Endothelial cell of umbilical vein (primary cell): Measurements from ENCODE around the gene CNN2. TPM values are rescaled to one million over a fixed set of nuclear protein-coding genes. Genes with fewer than 3 reads are reported as not detected.

Source experiments
- BruUV-seq: library from RNA; stranded (reverse); fragments of 400-500 nt; replicated peaks from 2 replicates; lab custom pipeline; 2021; lab: Mats Ljungman, UMichigan
- CTCF ChIA-PET: fragments of 300-600, 350-600 bp; sonication (Branson Sonifier 250); formaldehyde crosslinking; loops from one replicate; lab custom pipeline; 2021; ENCODE audit warnings: antibody characterized with exemption, inconsistent platforms; lab: Charles Lee
- POLR2A ChIA-PET: fragments of 300-600, 350-600 bp; sonication (Branson Sonifier 250); formaldehyde crosslinking; loops from one replicate; lab custom pipeline; 2021; ENCODE audit warnings: antibody characterized with exemption, inconsistent platforms; lab: Charles Lee
- DNase-seq: peaks from one replicate; pipeline ENCODE4 v3.0.0-alpha.2; 2011; ENCODE audit warnings: low read depth, low spot score
- FAIRE-seq: peaks from 2 replicates; lab custom pipeline; 2011; peaks lifted over from hg19 to GRCh38; lab: Jason Lieb, UNC
- H2AFZ ChIP-seq: 2 replicates; pipeline ENCODE4 v1.6.0; 2012; ENCODE audit warnings: low read depth, low read length, control low read depth, inconsistent platforms
- H3K27ac ChIP-seq: 2 replicates; pipeline ENCODE4 v1.5.1; 2011; ENCODE audit warnings: low read depth, mild to moderate bottlenecking, control low read depth, low read length, moderate library complexity; ENCODE audit not compliant: insufficient read depth
- H3K27me3 ChIP-seq, 2 experiments: 2 replicates each; pipeline versions ENCODE4 v1.6.0 to v1.6.1; 2011; ENCODE audit warnings: low read length in 2 of 2, mixed read lengths in 1 of 2; ENCODE audit not compliant: control insufficient read depth in 2 of 2, insufficient read depth in 2 of 2
- H3K36me3 ChIP-seq, 2 experiments: 2 replicates in 1 of 2; 3 replicates in 1 of 2; pipeline ENCODE4 v1.5.1; 2011; ENCODE audit warnings: low read length in 2 of 2, mild to moderate bottlenecking in 1 of 2, moderate library complexity in 1 of 2; ENCODE audit not compliant: control insufficient read depth in 2 of 2, insufficient read depth in 2 of 2; ENCODE audit errors: extremely low read depth in 1 of 2
- H3K4me1 ChIP-seq: 3 replicates; pipeline ENCODE4 v1.5.1; 2011; ENCODE audit warnings: mild to moderate bottlenecking, low read length; ENCODE audit not compliant: control insufficient read depth, insufficient read depth; ENCODE audit errors: extremely low read depth
- H3K4me2 ChIP-seq: 2 replicates; pipeline ENCODE4 v1.6.1; 2011; ENCODE audit warnings: low read length, control low read depth, mixed read lengths; ENCODE audit not compliant: insufficient read depth
- H3K4me3 ChIP-seq, 3 experiments: fragments of 200-600 bp in 1 of 3; sonication (generic), shearing (Covaris generic) in 1 of 3; replicated peaks in 1 of 3; 2 replicates each; pipeline ENCODE4 v1.5.1; 2011 to 2016; ENCODE audit warnings: control low read depth in 3 of 3, low read length in 3 of 3, mild to moderate bottlenecking in 2 of 3, inconsistent platforms in 1 of 3, low read depth in 1 of 3, moderate library complexity in 1 of 3; ENCODE audit not compliant: insufficient read depth in 1 of 3
- H3K79me2 ChIP-seq: 2 replicates; pipeline ENCODE4 v1.6.0; 2012; ENCODE audit warnings: low read length, inconsistent platforms; ENCODE audit not compliant: control insufficient read depth, insufficient read depth
- H3K9ac ChIP-seq: replicated peaks from 2 replicates; pipeline ENCODE3; 2011; ENCODE audit warnings: low read length, control low read depth; ENCODE audit not compliant: insufficient read depth; ENCODE audit errors: extremely low read depth
- H3K9me1 ChIP-seq: replicated peaks from 3 replicates; pipeline ENCODE4 v1.6.0; 2011; ENCODE audit warnings: mild to moderate bottlenecking, low read length; ENCODE audit not compliant: control insufficient read depth, insufficient read depth; ENCODE audit errors: extremely low read depth
- H3K9me3 ChIP-seq: replicated peaks from 2 replicates; pipeline ENCODE4 v1.5.1; 2012; ENCODE audit warnings: low read length, inconsistent platforms; ENCODE audit not compliant: control insufficient read depth, insufficient read depth
- H4K20me1 ChIP-seq: replicated peaks from 2 replicates; pipeline ENCODE3; 2011; ENCODE audit warnings: mild to moderate bottlenecking, low read length; ENCODE audit not compliant: control insufficient read depth, insufficient read depth; ENCODE audit errors: extremely low read depth
- CTCF ChIP-seq, 2 donors: IDR thresholded peaks; 1 replicate in 1 of 2; 2 replicates in 1 of 2; pipeline ENCODE4 v1.5.1; 2011; ENCODE audit warnings: low read length in 2 of 2, mild to moderate bottlenecking in 2 of 2, moderate library complexity in 2 of 2, control low read depth in 1 of 2, inconsistent platforms in 1 of 2, low read depth in 1 of 2; ENCODE audit not compliant: insufficient read depth in 1 of 2; ENCODE audit errors: extremely low read depth in 1 of 2
- EZH2 ChIP-seq: IDR thresholded peaks from 2 replicates; pipeline ENCODE4 v1.6.1; 2012; ENCODE audit warnings: borderline replicate concordance, low read depth, mild to moderate bottlenecking, moderate library complexity, low read length, inconsistent platforms; ENCODE audit not compliant: severe bottlenecking
- FOS ChIP-seq: IDR thresholded peaks from 2 replicates; pipeline ENCODE4 v1.6.1; 2011; ENCODE audit warnings: mild to moderate bottlenecking, low read length, moderate library complexity, borderline replicate concordance; ENCODE audit not compliant: insufficient read depth
- GATA2 ChIP-seq: IDR thresholded peaks from 2 replicates; pipeline ENCODE4 v1.7.0; 2011; ENCODE audit warnings: low read depth, mild to moderate bottlenecking, moderate library complexity, mixed read lengths, low read length; ENCODE audit not compliant: insufficient read length, insufficient read depth
- JUN ChIP-seq: IDR thresholded peaks from 2 replicates; pipeline ENCODE4 v1.6.1; 2011; ENCODE audit warnings: borderline replicate concordance, low read depth; ENCODE audit not compliant: insufficient read length, insufficient read depth
- MAX ChIP-seq: IDR thresholded peaks from 2 replicates; pipeline ENCODE4 v1.6.1; 2011; ENCODE audit not compliant: insufficient read depth, insufficient read length
- MYC ChIP-seq: IDR thresholded peaks from one replicate; pipeline ENCODE4 v1.6.1; 2011; ENCODE audit warnings: mild to moderate bottlenecking, low read depth, low read length
- POLR2A ChIP-seq: IDR thresholded peaks from 2 replicates; pipeline ENCODE4 v1.6.1; 2012; ENCODE audit warnings: low read depth, mild to moderate bottlenecking, control low read depth, low read length
- POLR2AphosphoS5 ChIP-seq: IDR thresholded peaks from 2 replicates; pipeline ENCODE4 v1.6.1; 2012; ENCODE audit warnings: low read depth, mild to moderate bottlenecking, control low read depth, low read length, moderate library complexity; ENCODE audit not compliant: insufficient read depth
- dilution Hi-C: fragments of 300-500 bp; cut with MboI; formaldehyde crosslinking; loops from one replicate; pipeline ENCODE4 v1.15.0; 2019; ENCODE audit warnings: low sequenced_read_pairs; ENCODE audit not compliant: extremely low pct_ligation_motif_present
- intact Hi-C: fragments of 100-400 bp; cut with micrococcal nuclease; formaldehyde crosslinking; loops from one replicate; pipeline ENCODE4 v1.10.0; 2022
- polyA plus RNA-seq, 4 experiments: library from polyadenylated mRNA; depleted of rRNA in 3 of 4; stranded (reverse) in 3 of 4; unstranded in 1 of 4; fragments of >200 nt; gene quantifications; 2 replicates each; pipeline versions ENCODE4 v1.2.1 to v1.2.3, GENCODE V29; 2011 to 2012; ENCODE audit warnings: missing spikeins in 1 of 4
- total RNA-seq: library from RNA; stranded (reverse); gene quantifications from 2 replicates; pipeline ENCODE4 v1.2.3, GENCODE V29; 2021

CNN2 gene
- total and polyA plus RNA-seq, 2 donors (not counting 3 experiments of a cell fraction or from before 2014, with no cell fraction given): 207 to 286 TPM

- POLR2A ChIA-PET: interaction anchor here (1.1 kb wide), 1 partner anchor 40 kb away, joined by 3 read pairs; the partner anchor contains the start of gene CNN2
- H3K36me3 ChIP-seq: no peaks in the 10 kb centered on the region
- H3K9me3 ChIP-seq: no peaks in the 10 kb centered on the region
- CTCF ChIA-PET: interaction anchor here (0.8 to 2.5 kb wide), 5 partner anchors 10 to 178 kb away, joined by 4 to 10 read pairs (median 7); partner anchors contain the start of gene ABCA7
- DNase-seq: no peak
- TF ChIP-seq FOS: no peak
- no peak for TF ChIP-seq EZH2
- TF ChIP-seq POLR2AphosphoS5: no peak
- H3K4me1 ChIP-seq: peaks cover 35% of the 10 kb centered on the region
- H3K9me1 ChIP-seq: no peaks in the 10 kb centered on the region
- H3K27ac ChIP-seq: no peak within 1 kb of the TSS
- H3K4me2 ChIP-seq: peak within 1 kb of the TSS; percentile 65
- no peaks in the 10 kb centered on the region for H3K79me2 ChIP-seq
- peak within 1 kb of the TSS; percentile 10 for H3K9ac ChIP-seq
- dilution Hi-C loops (no loop called here), intact Hi-C loops (loop anchor here (2.0 kb wide), 1 partner anchor 28 kb away; the partner anchor contains the start of gene POLR2E)
- no peaks in the 10 kb centered on the region for H3K27me3 ChIP-seq
- FAIRE-seq: no peak
- peak within 1 kb of the TSS; percentile 81 for H2AFZ ChIP-seq
- no TSS peak for BruUV-seq
- H4K20me1 ChIP-seq: no peaks in the 10 kb centered on the region
- peak within 1 kb of the TSS; percentile 9 to 34 (median 13) for H3K4me3 ChIP-seq
Measured at GRCh38 chr19:1066748-1067340, 40.4 kb downstream of the CNN2 start, which contains the start of gene ARHGAP45. Gene ARHGAP45, plus strand, starts transcription at chr19:1067167. Its CDS starts 239 bp downstream, at chr19:1067406.

- no TSS peak for BruUV-seq
- peak overlapping the region; percentile 81 for H2AFZ ChIP-seq
- no peaks in the 10 kb centered on the region for H4K20me1 ChIP-seq
- no peak overlapping the region for H3K27ac ChIP-seq
- POLR2A ChIA-PET: interaction anchor here (1.1 kb wide), 1 partner anchor 41 kb away, joined by 3 read pairs; the partner anchor contains the start of gene CNN2
- intact Hi-C loops (loop anchor here (2.0 kb wide), 1 partner anchor 27 kb away; the partner anchor contains the start of gene POLR2E), dilution Hi-C loops (no loop called here)
- no peaks in the 10 kb centered on the region for H3K27me3 ChIP-seq
- peak overlapping the region; percentile 65 for H3K4me2 ChIP-seq
- no peaks in the 10 kb centered on the region for H3K36me3 ChIP-seq
- no peak for DNase-seq
- H3K9me3 ChIP-seq: no peaks in the 10 kb centered on the region
- H3K4me1 ChIP-seq: peaks cover 35% of the 10 kb centered on the region
- CTCF ChIA-PET: interaction anchor here (0.8 to 2.5 kb wide), 5 partner anchors 10 to 177 kb away, joined by 4 to 10 read pairs (median 7); partner anchors contain the start of gene ABCA7
- peak overlapping the region; percentile 9 to 34 (median 13) for H3K4me3 ChIP-seq
- TF ChIP-seq POLR2A: no peak
- TF ChIP-seq GATA2: no peak
- TF ChIP-seq CTCF (IDR thresholded peaks at IDR 0.05; ENCODE audit: extremely low read depth in 1 of 2, insufficient read depth in 1 of 2, low read depth in 1 of 2, low read length in 2 of 2): no peak
- no peak for TF ChIP-seq FOS
- TF ChIP-seq MAX: no peak
- TF ChIP-seq POLR2AphosphoS5: no peak
- no peak for TF ChIP-seq EZH2
- no peak for TF ChIP-seq JUN
- no peak for TF ChIP-seq MYC
- H3K9me1 ChIP-seq: no peaks in the 10 kb centered on the region
- H3K9ac ChIP-seq: peak overlapping the region; percentile 10
- FAIRE-seq: no peak
- no peaks in the 10 kb centered on the region for H3K79me2 ChIP-seq
Measured at GRCh38 chr19:1067341-1067957, 41.0 kb downstream of the CNN2 start.
